HG03442 (cell line): ENCODE results near the gene AGAP1.

Experiments
- ATAC-seq: cut with Tn5 transposase; IDR thresholded peaks from one replicate; pipeline ENCODE4 v1.9.1; 2021; ENCODE audit warnings: mild to moderate bottlenecking, moderate library complexity; ENCODE audit not compliant: unreplicated experiment

The AGAP1 gene

DNA sequence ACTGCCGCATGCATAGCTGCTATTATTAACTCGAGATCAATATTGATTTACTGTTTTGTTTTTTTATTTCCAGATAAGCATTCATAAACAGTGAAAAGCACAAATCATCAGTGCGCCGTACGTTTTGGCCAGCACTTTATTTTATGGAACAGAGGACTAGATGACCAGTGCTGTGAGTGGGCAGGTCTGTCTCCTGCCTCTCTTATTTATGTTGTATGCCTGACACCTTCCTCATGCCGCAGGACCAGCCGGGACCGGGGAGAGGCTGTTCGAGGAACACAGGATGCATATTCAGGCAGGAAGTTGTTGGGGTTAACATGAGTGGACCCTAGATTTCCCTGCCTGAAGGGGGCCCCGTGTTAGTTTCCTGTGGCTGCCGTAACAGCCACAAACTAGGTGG lies 72.6 kb downstream of the AGAP1 start:
- ATAC-seq, result no peak

DNA sequence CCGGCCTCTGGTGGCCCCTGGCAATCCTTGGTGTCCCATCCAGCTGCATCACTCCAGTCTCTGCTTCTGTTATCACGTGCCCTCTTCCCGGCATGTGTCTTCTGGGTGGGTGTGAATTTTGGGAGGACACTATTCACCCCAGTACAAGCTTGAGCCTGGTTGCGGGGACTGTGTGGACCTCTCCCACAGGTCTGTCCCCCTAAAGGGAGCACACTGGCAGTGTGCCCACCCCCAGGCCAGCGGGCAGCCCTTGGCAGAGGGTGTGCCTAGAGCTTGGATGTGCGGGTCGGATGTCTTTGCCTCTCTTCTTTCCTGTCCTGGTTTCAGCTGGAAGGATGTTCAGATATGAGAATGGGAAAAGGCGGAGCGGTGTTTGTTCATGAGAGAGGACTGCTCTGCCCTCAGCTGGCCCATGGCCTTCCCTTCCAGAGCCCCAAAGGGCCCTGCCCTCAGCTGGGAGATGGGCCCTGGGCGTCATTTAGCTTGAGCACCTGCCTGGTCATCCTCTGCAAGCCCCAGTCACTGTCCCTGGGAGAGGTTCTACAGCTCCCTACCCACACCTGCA lies 73.2 kb downstream of the AGAP1 start:
- ATAC-seq, result no peak

DNA sequence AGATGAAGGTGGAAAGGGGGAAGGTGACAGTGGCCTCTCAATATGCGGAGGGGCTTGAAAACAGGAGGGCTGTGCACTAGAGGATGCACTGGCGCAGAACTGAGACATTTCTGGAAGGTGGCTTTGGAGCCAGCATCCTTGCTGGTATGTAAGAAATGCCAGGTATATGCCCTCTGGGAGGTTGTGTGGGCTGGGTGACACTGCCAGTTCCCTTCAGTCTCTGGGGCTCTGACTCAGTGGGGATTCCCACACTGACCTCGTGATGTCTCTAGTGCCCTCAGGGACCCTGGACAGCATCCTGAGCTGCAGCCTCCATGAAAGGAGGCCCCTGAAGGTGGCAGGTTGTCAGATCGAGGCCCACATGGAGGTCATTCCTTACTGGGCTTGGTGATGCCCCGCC lies 74.0 kb downstream of the AGAP1 start:
- ATAC-seq, result no peak

DNA sequence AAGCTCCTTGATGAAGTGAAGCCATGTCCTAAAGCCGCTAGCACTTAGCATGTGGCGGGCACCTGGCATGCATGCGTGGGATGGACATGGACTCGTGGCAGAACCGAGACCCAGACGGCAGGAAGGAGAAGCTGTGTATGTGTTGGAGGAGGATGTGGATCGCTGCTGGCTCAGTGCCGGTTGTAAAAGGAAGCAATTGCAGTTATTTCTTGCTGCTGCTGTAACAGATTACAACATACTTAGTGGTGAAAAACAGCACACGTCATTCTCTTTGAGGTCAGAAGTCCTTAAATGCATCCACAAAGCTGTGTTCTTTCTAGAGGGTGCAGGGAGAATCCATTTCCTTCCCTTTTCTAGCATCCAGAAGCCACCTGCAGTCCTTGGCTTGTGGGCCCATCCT lies 74.6 kb downstream of the AGAP1 start:
- no peak for ATAC-seq

DNA sequence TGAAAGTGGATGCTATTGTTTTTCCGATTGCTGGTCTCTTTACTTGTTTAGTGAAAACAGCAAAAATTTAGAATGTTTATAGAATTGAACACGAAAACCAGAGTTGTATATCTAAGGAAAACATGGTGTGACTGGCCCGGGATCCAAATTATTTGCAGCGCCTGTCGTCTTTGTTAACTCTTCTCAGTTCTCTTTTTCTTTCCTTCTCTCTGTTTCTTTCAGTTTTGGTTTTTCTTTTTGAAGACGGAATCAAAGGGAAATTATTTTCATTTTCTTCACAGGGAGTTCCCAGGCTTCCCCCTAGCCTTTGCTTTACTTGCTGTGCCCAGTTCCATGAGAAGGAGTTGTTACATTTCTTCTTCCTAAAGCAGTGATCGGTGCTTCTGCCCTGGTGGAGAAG lies 76.0 kb downstream of the AGAP1 start:
- no peak for ATAC-seq

DNA sequence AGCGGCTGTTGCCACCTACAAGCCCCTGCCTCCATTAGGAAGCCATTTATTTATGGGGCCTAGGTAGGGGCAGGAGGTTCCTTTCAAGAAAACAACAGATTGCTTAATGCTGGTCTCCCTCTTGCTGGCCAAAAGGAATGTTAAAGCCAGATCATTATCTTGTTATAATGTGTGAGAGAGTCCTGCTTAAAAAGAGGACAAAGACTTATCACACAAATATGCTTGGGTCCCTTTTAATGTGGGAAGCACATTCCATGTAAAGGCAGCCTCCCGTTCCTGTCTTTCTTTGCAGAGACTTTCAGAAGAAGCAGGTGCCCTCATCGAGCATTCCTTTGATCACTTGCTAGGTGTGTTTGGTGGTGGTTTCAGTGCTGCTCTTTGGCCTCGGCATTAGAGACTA lies 76.4 kb downstream of the AGAP1 start:
- ATAC-seq, result no peak

DNA sequence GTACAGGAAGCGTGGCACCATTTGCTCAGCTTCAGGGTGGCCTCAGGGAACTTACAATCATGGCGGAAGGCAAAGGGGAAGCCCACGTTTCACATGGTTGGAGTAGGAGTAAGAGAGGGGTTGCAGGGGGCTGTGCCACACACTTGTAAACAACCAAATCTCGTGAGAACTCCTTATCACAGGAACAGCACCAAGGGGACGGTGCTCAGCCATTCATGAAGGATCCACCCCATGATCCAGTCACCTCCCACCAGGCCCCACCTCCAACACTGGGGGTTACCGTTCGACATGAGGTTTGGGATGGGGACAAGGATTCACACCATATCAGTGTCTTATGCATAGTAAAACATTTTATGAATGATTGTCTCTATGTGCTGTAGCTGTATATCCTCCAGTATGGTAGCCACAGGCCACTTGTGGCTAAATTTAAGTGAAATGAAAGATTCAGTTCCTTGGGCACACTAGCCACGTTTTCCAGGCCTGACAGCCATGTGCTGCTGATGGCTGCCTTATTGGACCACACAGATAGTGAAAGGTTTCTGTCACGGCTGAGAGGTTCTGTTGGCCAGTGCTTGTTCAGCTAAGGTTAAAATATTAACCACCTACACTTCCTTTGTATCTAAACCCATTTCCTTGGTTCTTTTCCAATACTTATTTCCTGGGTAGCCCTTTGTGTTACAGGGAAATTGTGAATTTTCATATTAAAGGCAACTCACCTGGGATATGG lies 77.3 kb downstream of the AGAP1 start:
- ATAC-seq, result no peak

DNA sequence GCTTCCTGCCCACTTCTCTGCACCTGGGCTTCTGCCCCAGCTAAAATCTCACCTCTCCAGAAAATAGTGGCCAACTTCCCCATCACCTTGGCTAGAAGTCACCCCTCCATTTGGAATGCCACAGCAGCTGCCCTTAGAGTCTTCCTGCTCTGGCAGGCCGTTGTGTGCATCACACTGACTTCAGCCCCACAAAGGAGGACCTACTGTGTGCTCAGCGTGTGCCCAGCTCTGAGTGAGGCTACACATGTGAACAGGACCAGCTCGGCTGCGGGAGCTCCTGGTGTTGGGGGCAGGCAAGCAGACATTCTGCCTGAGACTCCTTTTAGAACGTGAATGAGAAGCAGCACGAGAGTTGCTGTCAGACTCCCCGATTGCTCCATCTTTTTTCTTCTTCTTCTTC lies 78.7 kb downstream of the AGAP1 start:
- no peak for ATAC-seq

DNA sequence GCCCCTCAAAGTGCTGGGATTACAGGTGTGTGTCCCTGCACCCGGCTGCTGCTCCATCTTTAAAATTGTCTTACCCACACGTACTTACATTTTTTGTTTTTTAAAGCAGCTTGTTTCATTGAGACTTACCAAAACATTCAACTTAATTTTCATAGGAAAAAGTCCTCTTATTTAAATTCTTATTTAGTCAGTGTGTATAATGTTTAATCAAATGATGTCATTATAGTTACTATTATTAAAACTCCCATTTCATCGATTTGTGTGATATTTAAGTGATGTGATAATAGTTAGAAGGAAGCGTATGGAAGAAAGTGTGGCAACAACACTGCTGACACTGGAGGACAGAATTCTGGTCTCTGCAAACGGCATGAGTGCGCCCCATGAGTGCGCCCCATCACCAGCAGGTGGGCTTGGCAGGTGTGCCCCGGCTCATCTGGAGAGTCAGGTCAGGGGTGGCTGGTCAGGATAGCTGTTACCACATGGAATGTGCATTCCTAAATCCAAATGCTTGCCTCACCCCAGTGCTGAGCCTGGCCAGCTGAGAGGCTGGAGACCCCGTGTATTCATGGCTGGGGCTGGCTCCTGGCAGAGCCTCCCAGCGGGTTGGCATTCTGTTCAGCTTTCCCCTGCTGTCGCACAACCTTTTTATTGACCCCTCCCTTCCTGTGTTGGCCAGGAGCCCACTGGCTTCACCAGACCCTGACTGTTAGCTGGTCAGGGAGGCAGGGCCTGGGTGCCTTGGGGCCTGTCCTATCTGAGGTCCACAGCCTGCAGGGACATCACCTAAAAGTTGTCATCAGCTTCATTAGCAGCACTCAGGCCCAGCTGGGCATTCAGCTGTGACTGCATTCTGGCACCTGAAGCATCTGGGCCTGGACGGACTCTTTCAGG lies 79.7 kb downstream of the AGAP1 start:
- no peak for ATAC-seq

DNA sequence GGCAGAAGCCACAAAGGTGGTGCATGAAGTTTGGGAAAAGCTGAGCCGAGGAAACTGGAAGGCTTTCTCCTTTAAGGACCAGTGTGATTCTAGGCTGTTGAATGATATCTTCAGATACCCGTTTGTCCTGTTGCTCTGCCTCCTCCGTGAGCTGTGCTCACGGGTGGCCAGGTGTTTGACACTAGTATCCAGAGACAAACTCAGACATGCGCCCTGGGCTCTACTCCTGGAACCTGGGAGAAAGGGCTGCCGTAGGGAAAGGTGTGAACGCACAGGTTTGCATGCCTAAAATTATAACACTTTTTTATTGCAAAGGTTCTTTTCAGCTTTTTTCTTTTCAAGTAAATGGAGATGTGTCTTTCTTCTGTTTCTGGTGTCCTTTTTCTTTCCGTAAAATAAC lies 81.6 kb downstream of the AGAP1 start:
- no peak for ATAC-seq

DNA sequence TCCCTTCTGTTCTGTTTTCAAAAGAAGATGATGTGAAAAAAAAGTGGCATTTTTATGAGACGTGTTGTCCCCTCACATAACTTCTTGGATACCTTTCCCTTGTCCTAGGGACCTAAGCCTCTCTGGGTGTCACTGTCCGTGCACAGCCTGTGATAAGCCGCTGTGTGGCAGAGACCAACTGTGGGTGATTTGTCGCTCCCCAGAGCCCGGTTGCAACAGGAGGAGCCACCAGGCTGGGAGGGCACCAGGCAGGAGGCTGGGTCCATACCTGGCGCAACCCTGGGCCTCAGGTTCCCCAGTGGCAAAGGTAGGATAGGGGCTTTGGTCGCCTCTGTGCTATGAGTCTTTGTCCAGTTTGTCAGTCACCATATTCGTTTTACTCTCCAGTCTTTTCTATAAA lies 82.1 kb downstream of the AGAP1 start:
- no peak for ATAC-seq

DNA sequence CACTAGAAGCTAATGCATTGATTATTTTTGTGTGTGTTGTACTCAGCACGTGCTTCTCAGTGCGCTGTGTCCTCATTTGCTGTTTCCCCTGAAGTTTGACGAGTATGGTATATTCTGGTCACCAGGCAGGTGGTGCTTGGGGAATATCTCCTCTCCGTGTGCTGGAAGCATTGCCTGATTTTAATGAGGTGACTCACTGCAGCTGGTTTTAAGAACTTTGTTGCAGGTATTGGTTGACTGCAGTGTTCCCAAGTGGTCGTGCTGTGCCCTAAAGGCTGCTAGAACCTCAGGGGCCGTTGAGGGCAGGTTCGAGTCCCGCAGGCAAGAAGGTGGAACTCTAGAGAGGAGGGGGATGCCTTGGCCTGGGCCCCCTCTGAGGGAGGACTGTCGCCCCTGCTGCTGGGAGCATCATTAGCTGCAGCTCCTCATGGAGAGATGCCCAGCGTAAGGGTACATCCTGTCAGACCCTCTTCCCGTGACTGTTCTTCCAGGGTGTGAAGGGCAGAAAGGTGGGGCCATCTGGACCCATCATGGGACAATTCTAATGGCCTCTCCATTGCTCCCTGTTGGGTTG lies 82.6 kb downstream of the AGAP1 start:
- no peak for ATAC-seq

DNA sequence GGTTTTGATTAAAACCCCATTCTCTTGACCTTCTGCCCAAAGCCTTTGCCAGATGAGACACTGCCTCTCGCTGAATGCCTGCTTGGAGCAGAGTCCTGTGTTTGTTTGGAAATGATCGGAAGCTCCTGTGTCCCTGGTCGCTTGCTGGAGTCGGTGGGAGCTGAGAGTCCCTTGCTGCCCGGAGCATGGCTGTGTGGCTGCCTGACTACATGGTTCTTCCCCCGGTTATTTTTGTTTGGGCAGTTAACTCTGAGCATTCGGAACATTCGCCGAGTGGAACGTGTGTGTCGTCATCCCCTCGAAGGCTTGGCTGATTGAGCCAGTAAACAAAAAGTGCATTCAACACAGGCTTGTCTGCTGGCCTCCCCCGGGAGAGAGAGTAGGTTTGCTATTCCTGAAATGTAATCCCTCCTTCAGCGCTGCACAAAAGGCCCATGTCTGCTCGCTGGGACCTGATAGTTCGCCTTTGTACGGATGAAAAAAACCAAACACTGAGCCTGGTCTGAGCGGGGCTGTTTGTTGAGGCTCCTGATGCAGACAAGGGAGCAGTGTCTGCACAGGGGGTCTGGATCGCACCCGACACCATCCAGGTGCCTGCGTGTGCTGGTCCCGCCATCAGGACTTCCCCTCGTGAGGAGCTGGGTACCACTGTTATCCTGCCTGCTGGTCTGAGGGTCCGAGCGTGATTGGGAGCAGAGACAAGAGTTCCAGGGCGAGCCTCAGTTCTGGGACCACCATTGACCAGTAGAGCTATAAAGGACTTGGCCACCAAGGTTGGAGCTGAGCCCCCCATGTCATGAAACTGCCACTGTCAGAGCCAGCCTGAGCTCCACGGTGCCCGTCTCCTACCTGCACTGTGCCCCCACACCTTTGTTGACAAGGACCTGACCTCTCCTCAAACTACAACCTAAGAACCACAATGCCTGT lies 83.8 kb downstream of the AGAP1 start:
- ATAC-seq, result no peak

DNA sequence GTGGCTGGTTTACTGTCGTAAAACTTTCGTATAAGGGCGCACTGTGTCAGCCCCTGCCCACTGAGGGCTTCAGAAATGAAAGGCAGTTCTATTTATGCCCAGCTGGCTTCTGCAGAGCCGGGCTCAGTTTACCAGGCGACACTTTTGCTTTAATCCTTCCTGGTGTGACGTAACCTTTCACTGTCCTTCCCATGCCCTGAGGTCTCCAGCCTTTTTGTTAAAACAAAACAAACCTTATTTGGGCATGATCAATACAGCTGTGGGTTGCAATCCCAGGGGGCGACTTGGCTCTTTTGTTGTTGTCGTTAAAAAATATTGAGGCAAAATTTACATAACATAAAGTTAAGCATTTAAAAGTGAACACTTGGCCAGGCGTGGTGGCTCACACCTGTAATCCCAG lies 85.3 kb downstream of the AGAP1 start:
- no peak for ATAC-seq

DNA sequence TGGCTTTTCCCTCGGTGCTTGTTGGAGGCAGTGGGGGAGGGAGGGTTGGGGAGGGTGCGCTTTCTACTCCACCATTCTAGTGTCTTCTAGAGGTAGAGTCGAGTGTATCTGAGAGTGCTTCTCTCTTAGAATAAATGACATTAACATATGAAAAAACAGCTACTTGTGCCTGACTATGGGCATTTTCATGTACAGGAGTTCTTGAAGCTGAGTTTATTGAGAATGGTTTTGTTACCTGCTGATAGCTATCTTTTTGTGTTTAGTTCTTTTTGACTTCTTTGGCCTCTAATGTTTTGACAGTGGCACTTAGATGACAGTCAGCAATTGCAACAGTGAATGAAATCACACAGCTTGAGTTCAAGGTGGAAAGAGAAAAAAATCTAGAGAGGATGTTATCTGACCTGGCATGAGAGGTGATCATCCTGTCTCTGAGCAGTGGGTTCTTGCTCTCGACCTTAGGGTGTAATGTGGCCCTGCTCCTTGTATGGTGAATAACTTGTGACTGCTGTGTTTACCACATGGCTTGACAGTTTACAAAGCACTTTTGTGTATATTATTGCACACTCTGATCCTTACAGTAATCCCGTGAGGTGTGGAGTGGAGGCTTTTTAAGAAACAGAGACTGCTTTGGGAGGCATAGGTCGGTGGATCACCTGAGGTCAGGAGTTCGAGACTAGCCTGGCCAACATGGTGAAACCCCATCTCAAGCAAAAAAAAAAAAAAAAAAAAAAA lies 86.7 kb downstream of the AGAP1 start:
- no peak for ATAC-seq

DNA sequence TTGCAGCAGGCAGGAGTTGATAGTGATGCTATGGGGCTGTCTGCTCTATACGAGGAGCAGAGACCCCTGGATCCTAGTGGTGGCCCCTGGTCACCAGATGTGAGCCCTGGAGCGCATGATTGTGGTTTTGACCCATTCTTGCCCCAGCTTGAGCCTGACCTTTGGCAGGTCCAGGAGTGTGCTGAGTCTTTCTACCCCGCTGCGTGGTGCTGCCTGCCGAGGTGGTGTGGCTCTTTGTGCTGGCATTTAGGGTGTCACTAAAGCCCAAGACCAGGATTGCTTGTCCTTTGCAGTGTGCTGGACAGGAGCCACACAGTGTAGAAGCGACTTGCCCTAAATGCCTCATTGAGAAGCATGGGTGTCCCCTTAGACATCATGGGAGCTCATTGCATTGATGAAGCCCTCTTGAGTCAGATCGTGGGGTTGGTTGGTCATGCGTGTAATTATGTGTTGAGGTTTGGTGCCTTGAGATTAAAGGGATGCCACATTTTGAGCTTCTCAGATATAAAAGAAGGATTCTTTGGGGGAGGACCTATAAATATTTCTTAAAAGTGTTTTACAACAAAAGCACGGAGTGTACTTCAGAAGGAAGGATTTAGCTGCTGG lies 88.3 kb downstream of the AGAP1 start:
- no peak for ATAC-seq

DNA sequence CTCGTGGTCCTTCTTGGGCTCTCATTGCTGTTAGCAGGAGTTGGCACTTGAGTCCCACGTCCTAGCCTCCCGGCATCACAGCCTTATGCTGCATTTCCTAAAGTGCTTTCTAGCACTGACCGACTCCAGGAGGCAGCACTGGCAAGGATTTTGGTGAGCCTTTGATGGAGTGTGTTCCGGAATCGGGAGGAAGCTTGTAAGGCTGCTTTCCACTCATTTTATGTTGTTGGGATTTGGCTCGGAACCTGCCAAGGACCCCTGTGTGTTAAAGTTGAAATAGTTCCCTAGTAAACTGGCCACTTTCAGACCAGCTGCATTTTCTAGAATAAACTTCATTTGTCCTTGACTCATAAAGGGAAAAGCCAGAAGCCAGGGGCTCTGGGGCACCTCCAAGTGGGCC lies 88.9 kb downstream of the AGAP1 start:
- no peak for ATAC-seq

DNA sequence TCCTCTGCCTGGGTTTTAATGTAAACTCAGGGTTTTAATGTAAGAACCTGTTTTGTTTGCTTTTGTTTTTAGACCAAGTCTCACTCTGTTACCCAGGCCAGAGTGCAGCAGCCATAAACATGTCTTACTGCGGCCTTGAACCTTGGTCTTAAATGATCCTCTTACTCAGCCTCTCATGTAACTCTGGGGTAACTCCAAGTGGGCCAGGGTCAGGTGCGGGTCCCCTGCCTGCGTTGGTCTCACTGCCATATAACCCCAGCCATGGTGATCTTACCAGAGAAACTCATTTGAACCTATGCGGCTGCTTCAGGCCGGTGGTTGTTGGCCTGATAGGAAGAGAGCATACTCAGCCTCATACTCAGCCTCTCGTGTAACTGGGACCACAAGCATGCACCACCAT lies 89.3 kb downstream of the AGAP1 start:
- ATAC-seq, result no peak

DNA sequence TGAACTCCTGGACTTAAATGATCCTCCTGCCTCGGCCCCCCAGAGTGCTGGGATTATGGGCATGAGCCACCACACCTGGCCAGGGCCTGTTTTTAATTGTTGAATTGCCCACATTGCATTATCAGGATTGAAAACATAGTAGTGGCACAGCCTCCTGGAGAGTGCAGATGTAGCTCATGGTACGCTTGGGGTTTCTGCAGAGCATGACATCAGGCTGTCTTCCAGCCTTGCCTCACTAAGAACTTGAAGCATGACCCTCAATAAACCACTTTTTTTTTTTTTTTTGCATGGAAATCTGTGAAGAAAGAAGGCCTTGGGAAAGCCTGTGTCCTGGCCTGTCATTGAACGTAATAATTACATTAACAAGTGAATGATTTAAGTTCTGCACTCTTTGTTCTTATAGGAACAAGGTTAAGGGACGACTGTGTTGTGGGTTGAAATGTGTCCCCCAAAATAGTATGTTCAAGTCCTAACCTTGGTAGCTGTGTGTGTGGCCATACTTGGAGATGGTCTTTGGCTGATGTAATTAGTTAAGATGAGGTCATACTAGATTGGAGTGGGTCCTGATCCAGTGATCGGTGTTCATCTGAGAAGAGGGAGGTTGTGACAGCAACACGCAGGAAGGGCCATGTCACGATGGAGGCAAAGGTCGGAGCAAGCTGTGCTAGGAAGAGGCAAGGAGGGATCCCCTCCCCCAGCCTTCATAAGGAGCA lies 90.2 kb downstream of the AGAP1 start:
- no peak for ATAC-seq
